K562 (cell line): ENCODE measurements around the gene ROR2. TPM values are rescaled to one million over a fixed set of nuclear protein-coding genes. Genes with fewer than 3 reads are reported as not detected.

Experiments
- ARHGAP35 ChIP-seq: fragments of 450-650 bp; IDR thresholded peaks from 2 replicates; pipeline ENCODE4 v1.6.1; 2018; ENCODE audit not compliant: partially characterized antibody
- BDP1 ChIP-seq: IDR thresholded peaks from 3 replicates; pipeline ENCODE4 v1.6.1; 2011; ENCODE audit not compliant: insufficient read length, insufficient read depth
- BRD4 ChIP-seq: fragments of 200-600 bp; sonication (generic); IDR thresholded peaks from 2 replicates; pipeline ENCODE4 v1.6.1; 2017; ENCODE audit warnings: inconsistent platforms
- BRD9 ChIP-seq: fragments of 450-650 bp; IDR thresholded peaks from 2 replicates; pipeline ENCODE4 v1.6.1; 2018; ENCODE audit warnings: low read depth; ENCODE audit not compliant: partially characterized antibody
- CCAR2 ChIP-seq: fragments of 200-400 bp; formaldehyde crosslinking; IDR thresholded peaks from 2 replicates; pipeline ENCODE4 v1.6.1; 2017; ENCODE audit warnings: mild to moderate bottlenecking, low read depth, low read length
- CREBBP ChIP-seq: IDR thresholded peaks from one replicate; pipeline ENCODE4 v1.6.1; 2012; ENCODE audit warnings: low read depth, mild to moderate bottlenecking, control low read depth, inconsistent platforms, low read length
- FOXM1 ChIP-seq, 2 experiments: fragments of 450-650 bp in 1 of 2; sonication (generic) in 1 of 2; formaldehyde crosslinking in 1 of 2; IDR thresholded peaks; 2 replicates each; pipeline versions ENCODE4 v1.6.1 to v1.9.0; 2017 to 2022; ENCODE audit warnings: low read depth in 2 of 2, mild to moderate bottlenecking in 2 of 2, missing genetic modification reagents in 1 of 2, moderate library complexity in 1 of 2
- NFIX ChIP-seq: fragments of 250-450 bp; sonication (Bioruptor Pico); IDR thresholded peaks from 2 replicates; pipeline ENCODE4 v1.4.0; 2020; ENCODE audit warnings: low read depth, mild to moderate bottlenecking, moderate library complexity
- RB1 ChIP-seq: fragments of 450-650 bp; IDR thresholded peaks from 2 replicates; pipeline ENCODE4 v1.6.1; 2017; ENCODE audit warnings: low read depth, mild to moderate bottlenecking
- RCOR1 ChIP-seq, 2 experiments: IDR thresholded peaks; 2 replicates each; pipeline ENCODE4 v1.6.1; 2012; ENCODE audit warnings: low read depth in 2 of 2, low read length in 2 of 2, borderline replicate concordance in 1 of 2, improper control_type of control experiment in 1 of 2
- RNF2 ChIP-seq: sonication (generic); IDR thresholded peaks from 2 replicates; pipeline ENCODE4 v1.6.1; 2016
- STAT5B ChIP-seq: fragments of 250-450 bp; sonication (Bioruptor Pico); IDR thresholded peaks from 2 replicates; pipeline ENCODE4 v1.8.0; 2021; ENCODE audit warnings: mild to moderate bottlenecking, inconsistent platforms
- TAL1 ChIP-seq: fragments of 450-650 bp; IDR thresholded peaks from 2 replicates; pipeline ENCODE4 v1.6.1; 2016; ENCODE audit warnings: mild to moderate bottlenecking
- TCF7 ChIP-seq: sonication (generic); IDR thresholded peaks from 2 replicates; pipeline ENCODE4 v1.6.1; 2016; ENCODE audit warnings: antibody characterized with exemption, borderline replicate concordance
- TEAD2 ChIP-seq: fragments of 450-650 bp; IDR thresholded peaks from 2 replicates; pipeline ENCODE4 v1.6.1; 2016; ENCODE audit warnings: missing genetic modification characterization, control low read depth, missing compliant biosample characterization
- UBTF ChIP-seq, 2 experiments: IDR thresholded peaks; 2 replicates each; pipeline ENCODE4 v1.6.1; 2012; ENCODE audit warnings: improper control_type of control experiment in 2 of 2, low read depth in 2 of 2, low read length in 2 of 2, borderline replicate concordance in 1 of 2
- XRCC3 ChIP-seq: fragments of 450-650 bp; IDR thresholded peaks from 2 replicates; pipeline ENCODE4 v1.6.1; 2017; ENCODE audit warnings: mild to moderate bottlenecking, moderate library complexity
- ZBTB11 ChIP-seq, 3 experiments: fragments of 200-800 bp in 1 of 3; fragments of 250-450 bp in 1 of 3; fragments of 450-650 bp in 1 of 3; sonication (Bioruptor Pico) in 1 of 3; sonication (Bioruptor generic) in 1 of 3; formaldehyde crosslinking in 1 of 3; IDR thresholded peaks; 2 replicates each; pipeline versions ENCODE4 v1.6.1 to v1.8.0; 2016 to 2022; ENCODE audit warnings: mild to moderate bottlenecking in 2 of 3, missing genetic modification characterization in 2 of 3, missing compliant biosample characterization in 1 of 3, moderate library complexity in 1 of 3
- ZNF175 ChIP-seq: fragments of 200-800 bp; sonication (Bioruptor generic); IDR thresholded peaks from 2 replicates; pipeline ENCODE4 v1.6.1; 2016; ENCODE audit warnings: low read depth, mild to moderate bottlenecking, missing genetic modification characterization, missing compliant biosample characterization
- ZNF184 ChIP-seq: sonication (generic); formaldehyde crosslinking; IDR thresholded peaks from 2 replicates; pipeline ENCODE4 v1.5.0; 2020; ENCODE audit warnings: missing genetic modification reagents
- ZNF311 ChIP-seq: fragments of 250-450 bp; sonication (Bioruptor Pico); IDR thresholded peaks from 2 replicates; pipeline ENCODE4 v1.4.0; 2020; ENCODE audit warnings: mild to moderate bottlenecking, moderate library complexity
- ZNF41 ChIP-seq: fragments of 250-450 bp; sonication (Bioruptor Pico); conservative IDR thresholded peaks from 2 replicates; pipeline ENCODE4 v1.4.0; 2020; ENCODE audit warnings: mild to moderate bottlenecking
- ZNF589 ChIP-seq: fragments of 200-800 bp; sonication (Bioruptor generic); IDR thresholded peaks from 2 replicates; pipeline ENCODE4 v1.6.1; 2016; ENCODE audit warnings: low read depth, missing genetic modification characterization, missing compliant biosample characterization
- ZNF830 ChIP-seq: fragments of 250-450 bp; sonication (Bioruptor Pico); IDR thresholded peaks from 2 replicates; pipeline ENCODE4 v1.5.0; 2021; ENCODE audit warnings: mild to moderate bottlenecking
- polyA plus RNA-seq, 8 experiments: library from polyadenylated mRNA; depleted of rRNA in 4 of 8; stranded (reverse) in 5 of 8; unstranded in 3 of 8; fragments of >200 nt; fragmentation: Nextera tagmentation in 2 of 8; fragmentation: Illumina TruSeq in 1 of 8; extraction: Ambion mirVana in 2 of 8; extraction: Trizol in 1 of 8; gene quantifications; 2 replicates each; pipeline versions ENCODE4 v1.2.1 to v1.2.3, GENCODE V29; 2011 to 2014; ENCODE audit warnings: inconsistent platforms in 1 of 8, missing spikeins in 1 of 8
- total RNA-seq, 7 experiments: library from RNA; depleted of rRNA in 6 of 7; stranded (reverse); fragments of >200 nt in 6 of 7; fragmentation: Illumina TruSeq in 2 of 7; extraction: Trizol in 2 of 7; gene quantifications; 2 replicates each; pipeline versions ENCODE4 v1.2.1 to v1.2.3, GENCODE V29; 2011 to 2021; ENCODE audit warnings: low replicate concordance in 1 of 7

ROR2 gene
- total and polyA plus RNA-seq, 9 of the 15 experiments (the other 6 are each of a cell fraction or from before 2014, with no cell fraction given) = 5.6 to 33.8 (median 15.3) TPM

GRCh38 chr9:91948597-91949391, 1.2 kb downstream of the ROR2 start (continued):
- TF ChIP-seq ZBTB11 (CRISPR knock-in tag; IDR thresholded peaks at IDR 0.05) (peak in 1 of 3 experiments; percentile 87; a peak in 2 of 6 replicates), ZNF184 (no peak), XRCC3 (no peak), NFIX (CRISPR knock-in tag) (no peak), RCOR1 (IDR thresholded peaks at IDR 0.05; ENCODE audit: borderline replicate concordance in 1 of 2, low read depth in 2 of 2, low read length in 2 of 2) (peak in 1 of 2 experiments; percentile 63; a peak in 1 of 4 replicates), TCF7 (no peak), TEAD2 (tag) (no peak), ZNF589 (CRISPR knock-in tag) (no peak), BRD4 (no peak), BDP1 (no peak), ZNF830 (CRISPR knock-in tag) (no peak), CCAR2 (no peak), BRD9 (no peak), ZNF311 (no peak), ZNF175 (CRISPR knock-in tag) (no peak), ZNF41 (CRISPR knock-in tag) (no peak), CREBBP (no peak), STAT5B (CRISPR knock-in tag) (no peak), ARHGAP35 (no peak), RNF2 (peak; percentile 17; the same call in 1 of the 2 replicates), TAL1 (no peak), FOXM1 (IDR thresholded peaks at IDR 0.05; ENCODE audit: low read depth) (no peak), FOXM1 (CRISPR knock-in tag; IDR thresholded peaks at IDR 0.05; ENCODE audit: low read depth) (peak; percentile 54; the same call in 1 of the 2 replicates), RB1 (peak; percentile 45; the same call in 1 of the 2 replicates), UBTF (IDR thresholded peaks at IDR 0.05; ENCODE audit: borderline replicate concordance in 1 of 2, low read depth in 2 of 2, low read length in 2 of 2) (peak; percentile 97 to 98; a peak in 3 of 4 replicates)
